H1 (cell line): ENCODE measurements around the gene RIIAD1. TPM values are rescaled to one million over a fixed set of nuclear protein-coding genes. Genes with fewer than 3 reads are reported as not detected.

ENCODE experiments used
- CTCF ChIA-PET: fragments of 300-600 bp; sonication (Branson Sonifier 250); formaldehyde crosslinking; loops from one replicate; lab custom pipeline; 2021; ENCODE audit not compliant: partially characterized antibody; lab: Charles Lee
- POLR2A ChIA-PET: fragments of 300-600 bp; sonication (Branson Sonifier 250); formaldehyde crosslinking; loops from one replicate; lab custom pipeline; 2021; ENCODE audit warnings: inconsistent platforms; ENCODE audit not compliant: partially characterized antibody; lab: Charles Lee
- DNase-seq, 2 experiments: peaks; one replicate each; pipeline versions ENCODE4 v3.0.0 to v3.0.0-alpha.2; 2010 to 2022; ENCODE audit warnings: low spot score in 2 of 2, low read depth in 1 of 2, mixed read lengths in 1 of 2
- FAIRE-seq: peaks from 2 replicates; lab custom pipeline; 2011; peaks lifted over from hg19 to GRCh38; lab: Jason Lieb, UNC
- H2AFZ ChIP-seq: 2 replicates; pipeline ENCODE4 v1.8.1; 2012; ENCODE audit warnings: low read length, inconsistent platforms
- H2AK5ac ChIP-seq: 2 replicates; pipeline ENCODE4 v1.6.1; 2013; ENCODE audit warnings: low read depth, low read length
- H2BK120ac ChIP-seq: replicated peaks from 2 replicates; pipeline ENCODE3; 2013; ENCODE audit warnings: low read depth, low read length, inconsistent platforms
- H2BK12ac ChIP-seq: 2 replicates; pipeline ENCODE4 v1.6.1; 2013; ENCODE audit warnings: low read depth, low read length
- H2BK15ac ChIP-seq: 2 replicates; pipeline ENCODE4 v1.6.1; 2013; ENCODE audit warnings: low read length
- H2BK20ac ChIP-seq: 2 replicates; pipeline ENCODE4 v1.6.1; 2013; ENCODE audit warnings: low read length
- H2BK5ac ChIP-seq: 2 replicates; pipeline ENCODE4 v1.6.1; 2013; ENCODE audit warnings: low read depth, low read length
- H3K14ac ChIP-seq: 2 replicates; pipeline ENCODE4 v1.6.1; 2013; ENCODE audit warnings: inconsistent platforms; ENCODE audit not compliant: insufficient read length
- H3K18ac ChIP-seq: 2 replicates; pipeline ENCODE4 v1.6.1; 2013; ENCODE audit warnings: low read length; ENCODE audit errors: extremely low read depth
- H3K23ac ChIP-seq: 2 replicates; pipeline ENCODE4 v1.6.1; 2013; ENCODE audit warnings: inconsistent platforms; ENCODE audit not compliant: insufficient read length
- H3K23me2 ChIP-seq: 2 replicates; pipeline ENCODE4 v1.6.1; 2013; ENCODE audit warnings: low read depth, low read length
- H3K27ac ChIP-seq: 2 replicates; pipeline ENCODE4 v1.6.1; 2011; ENCODE audit warnings: low read depth, low read length, inconsistent platforms
- H3K27me3 ChIP-seq, 4 experiments: replicated peaks in 1 of 4; 1 replicate in 1 of 4; 2 replicates in 3 of 4; pipeline versions ENCODE4 v1.6.1 to v1.8.1; 2011 to 2013; ENCODE audit warnings: low read length in 3 of 4, mild to moderate bottlenecking in 3 of 4, inconsistent platforms in 2 of 4, mixed read lengths in 2 of 4, moderate library complexity in 1 of 4; ENCODE audit not compliant: control insufficient read depth in 3 of 4, insufficient read depth in 3 of 4; ENCODE audit errors: extremely low read depth in 1 of 4
- H3K36me3 ChIP-seq, 4 experiments: 2 replicates each; pipeline versions ENCODE4 v1.6.1 to v1.8.1; 2011 to 2013; ENCODE audit warnings: mild to moderate bottlenecking in 4 of 4, low read length in 3 of 4, moderate library complexity in 2 of 4, control low read depth in 1 of 4, inconsistent platforms in 1 of 4; ENCODE audit not compliant: insufficient read depth in 4 of 4, control insufficient read depth in 2 of 4
- H3K4ac ChIP-seq: replicated peaks from 2 replicates; pipeline ENCODE3; 2013; ENCODE audit warnings: low read length, low read depth, mixed read lengths, inconsistent platforms; ENCODE audit not compliant: insufficient read length
- H3K4me1 ChIP-seq, 4 experiments: replicated peaks in 1 of 4; 1 replicate in 1 of 4; 2 replicates in 3 of 4; pipeline versions ENCODE4 v1.6.1 to v1.8.1; 2011 to 2013; ENCODE audit warnings: low read length in 3 of 4, inconsistent platforms in 2 of 4, mixed read lengths in 1 of 4; ENCODE audit not compliant: insufficient read depth in 4 of 4, control insufficient read depth in 3 of 4
- H3K4me2 ChIP-seq, 2 experiments: 2 replicates each; pipeline versions ENCODE4 v1.6.1 to v1.8.1; 2011 to 2013; ENCODE audit warnings: low read depth in 2 of 2, low read length in 2 of 2, control low read depth in 1 of 2, inconsistent platforms in 1 of 2, mild to moderate bottlenecking in 1 of 2; ENCODE audit not compliant: insufficient read depth in 1 of 2
- H3K4me3 ChIP-seq, 4 experiments: fragments of 200-600, 300-600 bp in 1 of 4; sonication (generic), shearing (Covaris generic), sonication (Bioruptor Twin) in 1 of 4; 2 replicates each; pipeline versions ENCODE4 v1.5.1 to v1.8.1; 2011 to 2016; ENCODE audit warnings: low read length in 4 of 4, low read depth in 3 of 4, control low read depth in 2 of 4, inconsistent platforms in 2 of 4, mild to moderate bottlenecking in 2 of 4, mixed read lengths in 1 of 4, moderate library complexity in 1 of 4; ENCODE audit not compliant: insufficient read depth in 2 of 4; ENCODE audit errors: extremely low read depth in 1 of 4
- H3K56ac ChIP-seq: replicated peaks from 2 replicates; pipeline ENCODE3; 2013; ENCODE audit warnings: low read depth, mild to moderate bottlenecking, mixed read lengths, low read length, inconsistent platforms; ENCODE audit not compliant: insufficient read length
- H3K79me1 ChIP-seq: 2 replicates; pipeline ENCODE4 v1.6.1; 2013; ENCODE audit warnings: low read depth, low read length, control low read depth
- H3K79me2 ChIP-seq, 2 experiments: 2 replicates each; pipeline versions ENCODE4 v1.6.1 to v1.8.1; 2012 to 2013; ENCODE audit warnings: low read length in 2 of 2, mild to moderate bottlenecking in 2 of 2, inconsistent platforms in 1 of 2; ENCODE audit not compliant: insufficient read depth in 2 of 2, control insufficient read depth in 1 of 2
- H3K9ac ChIP-seq, 4 experiments: replicated peaks in 1 of 4; 1 replicate in 1 of 4; 2 replicates in 3 of 4; pipeline versions ENCODE4 v1.6.1 to v1.8.1; 2011 to 2013; ENCODE audit warnings: low read depth in 3 of 4, low read length in 3 of 4, control low read depth in 2 of 4, mild to moderate bottlenecking in 2 of 4, moderate library complexity in 2 of 4, inconsistent platforms in 1 of 4; ENCODE audit errors: extremely low read depth in 1 of 4
- H3K9me3 ChIP-seq, 2 experiments: 2 replicates each; pipeline versions ENCODE4 v1.6.1 to v1.8.1; 2012 to 2013; ENCODE audit warnings: mild to moderate bottlenecking in 2 of 2, moderate library complexity in 2 of 2, control low read depth in 1 of 2, inconsistent platforms in 1 of 2, low read depth in 1 of 2, low read length in 1 of 2, mixed read lengths in 1 of 2; ENCODE audit not compliant: insufficient read depth in 2 of 2
- H4K20me1 ChIP-seq, 2 experiments: replicated peaks in 1 of 2; 2 replicates each; pipeline versions ENCODE3 to v1.8.1; 2011 to 2013; ENCODE audit warnings: inconsistent platforms in 2 of 2, low read length in 2 of 2, mild to moderate bottlenecking in 1 of 2; ENCODE audit not compliant: insufficient read depth in 2 of 2, control insufficient read depth in 1 of 2
- H4K5ac ChIP-seq: 2 replicates; pipeline ENCODE4 v1.6.1; 2013; ENCODE audit warnings: low read length, low read depth, mixed read lengths, inconsistent platforms; ENCODE audit not compliant: insufficient read length
- H4K8ac ChIP-seq: 2 replicates; pipeline ENCODE4 v1.8.0; 2013; ENCODE audit warnings: mild to moderate bottlenecking, moderate library complexity, low read length, inconsistent platforms; ENCODE audit not compliant: insufficient read depth; ENCODE audit errors: extremely low read depth
- H4K91ac ChIP-seq: replicated peaks from 2 replicates; pipeline ENCODE3; 2013; ENCODE audit warnings: low read length, mixed read lengths, inconsistent platforms; ENCODE audit not compliant: insufficient read length
- CBX5 ChIP-seq: fragments of 300-800, 300-1000 bp; sonication (generic); IDR thresholded peaks from 2 replicates; pipeline ENCODE4 v1.7.1; 2016; ENCODE audit warnings: antibody characterized with exemption, low read length, low read depth
- CREB1 ChIP-seq: IDR thresholded peaks from 2 replicates; pipeline ENCODE4 v1.6.1; 2012; ENCODE audit warnings: inconsistent platforms
- HDAC2 ChIP-seq, 2 experiments: fragments of 300-600 bp in 1 of 2; sonication (generic) in 1 of 2; IDR thresholded peaks; 2 replicates each; pipeline ENCODE4 v1.6.1; 2011 to 2012; ENCODE audit warnings: low read depth in 2 of 2, low read length in 2 of 2, mild to moderate bottlenecking in 2 of 2, moderate library complexity in 2 of 2, borderline replicate concordance in 1 of 2, inconsistent platforms in 1 of 2
- NANOG ChIP-seq: IDR thresholded peaks from 2 replicates; pipeline ENCODE4 v1.6.1; 2011; ENCODE audit warnings: low read length, low read depth, mild to moderate bottlenecking, inconsistent platforms; ENCODE audit not compliant: insufficient read depth, poor library complexity, severe bottlenecking
- PHF8 ChIP-seq: fragments of 200-600 bp; sonication (generic); conservative IDR thresholded peaks from 2 replicates; pipeline ENCODE4 v1.7.1; 2012; ENCODE audit warnings: low read depth, mild to moderate bottlenecking, inconsistent platforms, low read length, moderate library complexity
- RXRA ChIP-seq: IDR thresholded peaks from 2 replicates; pipeline ENCODE4 v1.6.1; 2011; ENCODE audit warnings: low read depth, mild to moderate bottlenecking, low read length, moderate library complexity; ENCODE audit not compliant: insufficient read depth
- SAP30 ChIP-seq: fragments of 300-600 bp; sonication (generic); IDR thresholded peaks from 2 replicates; pipeline ENCODE4 v1.7.1; 2012; ENCODE audit warnings: low read length, moderate library complexity, mild to moderate bottlenecking, inconsistent platforms; ENCODE audit not compliant: insufficient read depth, insufficient replicate concordance
- SIX5 ChIP-seq: IDR thresholded peaks from 2 replicates; pipeline ENCODE4 v1.6.1; 2011; ENCODE audit warnings: mild to moderate bottlenecking, low read depth, low read length
- SRF ChIP-seq: IDR thresholded peaks from 2 replicates; pipeline ENCODE4 v1.6.1; 2011; ENCODE audit warnings: mild to moderate bottlenecking, low read depth, low read length, moderate library complexity
- WGBS, 2 experiments: shearing (Covaris generic) in 1 of 2; methylation state at CpG; one replicate each; pipeline versions ENCODE4 v1.1.6 to v1.1.7; 2013 to 2015; ENCODE audit warnings: low lambda C conversion rate in 2 of 2, mixed read lengths in 2 of 2, inconsistent platforms in 1 of 2, low coverage in 1 of 2, missing lambda C conversion rate in 1 of 2; ENCODE audit not compliant: insufficient replicate concordance in 2 of 2, insufficient coverage in 1 of 2, insufficient read length in 1 of 2; ENCODE audit errors: extremely low coverage in 1 of 2, missing lambda C conversion rate in 1 of 2; 5-methylcytosine and 5-hydroxymethylcytosine counted together
- polyA plus RNA-seq, 7 experiments: library from polyadenylated mRNA; depleted of rRNA in 3 of 7; stranded (reverse) in 5 of 7; unstranded in 2 of 7; fragments of >200 nt in 5 of 7; fragments of 200-250 nt in 2 of 7; gene quantifications; 1 replicate in 5 of 7; 2 replicates in 1 of 7; 4 replicates in 1 of 7; pipeline versions ENCODE4 v1.2.1 to v1.2.3, GENCODE V29; 2011 to 2013; ENCODE audit warnings: missing spikeins in 2 of 7, mixed read lengths in 2 of 7
- total RNA-seq: library from RNA; stranded (reverse); fragmentation: NEBNext Ultra II Directional; extraction: Animal tissue kit (Norgen Biotek cat#: 25700); gene quantifications from 2 replicates; pipeline ENCODE4 v1.2.1, GENCODE V29; 2021
- TF ChIP-seq, protein P1 (sequence below): IDR thresholded peaks from 2 replicates; pipeline ENCODE4 v1.6.1; 2012; ENCODE audit warnings: inconsistent platforms

The RIIAD1 gene
- total and polyA plus RNA-seq, 2 of the 8 experiments (the other 6 are each of a cell fraction or from before 2014, with no cell fraction given) = not detected

DNA sequence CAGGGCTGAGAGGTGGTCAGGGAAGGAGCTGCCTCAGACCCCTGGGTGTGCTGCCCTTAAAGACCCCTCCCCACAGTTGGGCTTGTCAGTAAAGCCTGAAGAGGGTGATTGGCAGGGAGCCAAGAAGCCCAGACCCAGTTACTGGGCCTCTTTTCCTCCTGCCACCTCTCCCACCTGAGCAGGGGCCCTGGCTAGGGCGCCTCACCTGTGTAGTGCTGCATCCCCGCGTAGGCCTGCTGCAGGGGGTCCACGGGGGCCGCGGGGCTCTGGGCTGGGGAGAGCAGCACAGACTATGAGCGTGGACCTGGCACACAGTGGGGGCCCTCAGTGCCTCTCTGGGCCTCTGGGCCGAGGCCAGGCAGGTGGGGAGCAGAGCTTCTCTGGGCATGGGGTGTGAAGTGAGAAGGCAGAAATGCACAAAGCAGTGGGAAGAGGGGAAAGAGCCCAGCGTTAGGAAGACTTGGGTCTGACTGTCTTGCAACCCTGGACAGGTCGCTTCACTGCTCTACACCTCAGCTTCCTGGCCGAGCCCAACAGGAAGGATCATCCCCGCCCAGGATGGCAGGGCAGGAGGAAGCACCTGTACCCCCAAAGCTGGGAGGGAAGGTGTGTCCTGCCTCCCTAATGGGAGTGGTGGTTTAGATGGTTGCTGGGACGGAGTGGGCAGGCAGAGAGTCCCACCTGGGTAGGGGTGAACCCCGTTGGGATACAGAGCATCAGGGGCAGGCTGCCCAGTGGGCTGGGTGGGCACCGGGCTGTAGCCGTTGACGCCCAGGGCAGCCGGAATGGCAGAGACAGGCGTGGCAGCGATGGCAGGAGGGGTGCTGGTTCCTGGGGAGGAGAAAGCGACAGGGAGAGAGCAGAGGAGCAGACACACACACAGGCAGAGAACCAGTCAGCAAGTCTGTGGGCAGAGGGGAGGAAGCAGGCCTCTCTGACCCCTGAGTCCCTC, 14.6 kb upstream of the RIIAD1 start:
- H3K23me2 ChIP-seq = no peaks in the 10 kb centered on the region
- no peak overlapping the region for H3K4me2 ChIP-seq
- H2AFZ ChIP-seq = no peak overlapping the region
- no peaks in the 10 kb centered on the region for H3K9me3 ChIP-seq
- no peak overlapping the region for H4K8ac ChIP-seq
- H2BK12ac ChIP-seq = 0 out of 2 replicates have a peak overlapping the region, but pooled peaks have one; percentile 0
- no peak overlapping the region for H2BK15ac ChIP-seq
- ChIA-PET POLR2A (interaction anchor here (1.4 kb wide), 1 partner anchor 9 kb away, joined by 3 read pairs; no protein-coding TSS in a partner anchor), CTCF (interaction anchor here (0.5 to 2.6 kb wide), 7 partner anchors 9 to 130 kb away, joined by 3 to 12 read pairs (median 4); partner anchors contain the start of genes CELF3 and RIIAD1)
- H3K79me2 ChIP-seq = no peaks in the 10 kb centered on the region
- H2BK20ac ChIP-seq = no peak overlapping the region
- no peak overlapping the region; the same call in 1 of the 2 replicates for H2BK5ac ChIP-seq
- DNase-seq (no peak), FAIRE-seq (no peak)
- H3K4me3 ChIP-seq = no peak overlapping the region
- peaks cover 0 to 5% (median 2%) of the 10 kb centered on the region in 4 experiments; a peak in 3 of 7 replicates for H3K4me1 ChIP-seq
- no peak overlapping the region for H3K4ac ChIP-seq
- H3K79me1 ChIP-seq = no peaks in the 10 kb centered on the region
- no peak overlapping the region for H2BK120ac ChIP-seq
- H3K23ac ChIP-seq = no peak overlapping the region
- H3K36me3 ChIP-seq = no peaks in the 10 kb centered on the region
- no peak overlapping the region for H4K91ac ChIP-seq
- H3K18ac ChIP-seq = no peak overlapping the region; the same call in 1 of the 2 replicates
- H3K9ac ChIP-seq = no peak overlapping the region
- H4K20me1 ChIP-seq = peaks cover 0 to 3% of the 10 kb centered on the region in 2 experiments
- H3K27me3 ChIP-seq = no peaks in the 10 kb centered on the region; a peak in 1 of 7 replicates
- H3K56ac ChIP-seq = no peak overlapping the region
- 0 out of 2 replicates have a peak overlapping the region, but pooled peaks have one; percentile 76 for H2AK5ac ChIP-seq
- H4K5ac ChIP-seq = no peak overlapping the region
- 86% methylated on average over 18 of the region's 21 CpGs; no CpG with 5 or more reads in 1 of the 2 experiments for WGBS, 2 experiments
- no peak overlapping the region for H3K27ac ChIP-seq
- no peak overlapping the region for H3K14ac ChIP-seq
- TF ChIP-seq HDAC2 (IDR thresholded peaks at IDR 0.05; ENCODE audit: borderline replicate concordance in 1 of 2, low read depth in 2 of 2, low read length in 2 of 2) (no peak), RXRA (no peak), SRF (no peak), CBX5 (no peak), SIX5 (no peak), CREB1 (no peak), NANOG (no peak), PHF8 (no peak), SAP30 (no peak)
- TF ChIP-seq, protein P1, sequence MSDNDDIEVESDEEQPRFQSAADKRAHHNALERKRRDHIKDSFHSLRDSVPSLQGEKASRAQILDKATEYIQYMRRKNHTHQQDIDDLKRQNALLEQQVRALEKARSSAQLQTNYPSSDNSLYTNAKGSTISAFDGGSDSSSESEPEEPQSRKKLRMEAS = no peak
